Neural progenitor cell (in vitro differentiated cells): ENCODE data around the gene PPP2R1B. TPM values are rescaled to one million over a fixed set of nuclear protein-coding genes. Genes with fewer than 3 reads are reported as not detected.

Experiments used
- DNase-seq: peaks from one replicate; pipeline ENCODE4 v3.0.0-alpha.2; 2016; ENCODE audit warnings: low spot score
- H2AFZ ChIP-seq: fragments of 200-600 bp; sonication (generic); replicated peaks from 2 replicates; pipeline ENCODE4 v1.6.1; 2016; ENCODE audit warnings: antibody characterized with exemption
- H3F3A ChIP-seq: fragments of 200-600 bp; sonication (generic); 2 replicates; pipeline ENCODE4 v1.6.1; 2016; ENCODE audit warnings: antibody characterized with exemption, low read depth
- H3K27ac ChIP-seq: fragments of 200-600 bp; sonication (generic); 2 replicates; pipeline ENCODE4 v1.5.1; 2016; ENCODE audit warnings: mild to moderate bottlenecking
- H3K27me3 ChIP-seq: fragments of 200-600 bp; sonication (generic); 2 replicates; pipeline ENCODE4 v1.6.1; 2016; ENCODE audit warnings: mild to moderate bottlenecking, moderate library complexity
- H3K36me3 ChIP-seq: fragments of 200-600 bp; sonication (generic); 2 replicates; pipeline ENCODE4 v1.5.1; 2016
- H3K4me1 ChIP-seq: fragments of 200-600 bp; sonication (generic); 2 replicates; pipeline ENCODE4 v1.6.1; 2016; ENCODE audit warnings: mixed run types
- H3K4me2 ChIP-seq: fragments of 200-600 bp; sonication (generic); 2 replicates; pipeline ENCODE4 v1.6.1; 2016
- H3K4me3 ChIP-seq: fragments of 200-600 bp; sonication (generic); 2 replicates; pipeline ENCODE4 v1.5.1; 2016
- H3K79me2 ChIP-seq: fragments of 200-600 bp; sonication (generic); 2 replicates; pipeline ENCODE4 v1.6.1; 2016; ENCODE audit warnings: low read depth
- H3K9ac ChIP-seq: fragments of 200-600 bp; sonication (generic); 2 replicates; pipeline ENCODE4 v1.6.1; 2016
- H3K9me3 ChIP-seq: fragments of 200-600 bp; sonication (generic); 2 replicates; pipeline ENCODE4 v1.5.1; 2016; ENCODE audit warnings: low read depth
- H4K20me1 ChIP-seq: fragments of 200-600 bp; sonication (generic); 2 replicates; pipeline ENCODE4 v1.6.1; 2016; ENCODE audit warnings: low read depth
- H3K27ac Mint-ChIP-seq: 3 replicates; pipeline ENCODE4 v1.8.0; 2021; ENCODE audit warnings: mixed read lengths
- H3K27me3 Mint-ChIP-seq: 2 replicates; pipeline ENCODE4 v1.8.0; 2022; ENCODE audit warnings: low read depth, mild to moderate bottlenecking, inconsistent platforms, moderate library complexity, mixed read lengths; ENCODE audit not compliant: insufficient read depth
- H3K36me3 Mint-ChIP-seq: 3 replicates; pipeline ENCODE4 v1.8.0; 2021; ENCODE audit warnings: mixed read lengths
- H3K4me1 Mint-ChIP-seq: 3 replicates; pipeline ENCODE4 v1.8.0; 2021; ENCODE audit warnings: mixed read lengths
- H3K4me3 Mint-ChIP-seq: 3 replicates; pipeline ENCODE4 v1.8.0; 2021; ENCODE audit warnings: mild to moderate bottlenecking, moderate library complexity, mixed read lengths
- H3K9me3 Mint-ChIP-seq: 3 replicates; pipeline ENCODE4 v1.8.0; 2020; ENCODE audit warnings: mixed read lengths
- EZH2 ChIP-seq: fragments of 200-600 bp; sonication (generic); IDR thresholded peaks from 2 replicates; pipeline ENCODE4 v1.6.1; 2017; ENCODE audit warnings: antibody characterized with exemption, mild to moderate bottlenecking, moderate library complexity
- EZH2phosphoT487 ChIP-seq: fragments of 200-600 bp; sonication (generic); IDR thresholded peaks from 2 replicates; pipeline ENCODE4 v1.6.1; 2017; ENCODE audit warnings: antibody characterized with exemption
- total RNA-seq: library from RNA; depleted of rRNA; stranded (reverse); fragments of >200 nt; gene quantifications from 2 replicates; pipeline ENCODE4 v1.2.3, GENCODE V29; 2015; ENCODE audit warnings: low replicate concordance
- TF ChIP-seq, protein P1 (sequence below): fragments of 200-600 bp; sonication (generic); IDR thresholded peaks from 2 replicates; pipeline ENCODE4 v1.5.1; 2017; ENCODE audit warnings: antibody characterized with exemption, mild to moderate bottlenecking

PPP2R1B gene
- total RNA-seq, 1 donor from 2014 or later, result 68.4 TPM

DNA sequence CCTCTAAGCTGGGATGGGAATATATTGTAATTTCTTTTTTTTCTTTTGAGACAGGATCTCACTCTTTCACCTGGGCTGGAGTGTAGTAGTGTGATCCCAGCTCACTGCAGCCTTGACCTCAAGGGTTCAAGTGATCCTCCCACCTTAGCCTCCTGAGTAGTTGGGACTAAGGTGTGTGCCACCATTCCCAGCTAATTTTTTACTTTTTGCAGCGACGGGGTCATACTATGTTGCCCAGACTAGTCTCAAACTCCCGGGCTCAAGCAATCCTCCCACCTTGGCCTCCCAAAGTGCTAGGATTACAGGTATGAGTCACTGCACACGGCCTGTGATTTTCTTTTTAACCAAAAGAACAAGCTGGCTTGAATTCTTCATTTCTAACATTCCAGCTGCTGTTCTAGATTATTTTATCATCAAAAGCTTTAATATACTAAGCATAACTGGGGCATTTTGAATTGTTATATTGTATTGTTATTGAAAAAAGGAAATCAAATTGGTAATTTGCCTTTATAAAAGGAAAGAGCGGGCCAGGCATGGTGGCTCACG lies 26.8 kb upstream of the PPP2R1B start:
- Mint-ChIP-seq H3K4me3 (no peak overlapping the region), H3K27ac (no peak overlapping the region), H3K36me3 (peaks cover 11% of the 10 kb centered on the region), H3K9me3 (no peaks in the 10 kb centered on the region), H3K27me3 (peaks cover 1% of the 10 kb centered on the region), H3K4me1 (no peaks in the 10 kb centered on the region)
- no peaks in the 10 kb centered on the region for H3K79me2 ChIP-seq
- no peak overlapping the region for H3K27ac ChIP-seq
- TF ChIP-seq, protein P1, sequence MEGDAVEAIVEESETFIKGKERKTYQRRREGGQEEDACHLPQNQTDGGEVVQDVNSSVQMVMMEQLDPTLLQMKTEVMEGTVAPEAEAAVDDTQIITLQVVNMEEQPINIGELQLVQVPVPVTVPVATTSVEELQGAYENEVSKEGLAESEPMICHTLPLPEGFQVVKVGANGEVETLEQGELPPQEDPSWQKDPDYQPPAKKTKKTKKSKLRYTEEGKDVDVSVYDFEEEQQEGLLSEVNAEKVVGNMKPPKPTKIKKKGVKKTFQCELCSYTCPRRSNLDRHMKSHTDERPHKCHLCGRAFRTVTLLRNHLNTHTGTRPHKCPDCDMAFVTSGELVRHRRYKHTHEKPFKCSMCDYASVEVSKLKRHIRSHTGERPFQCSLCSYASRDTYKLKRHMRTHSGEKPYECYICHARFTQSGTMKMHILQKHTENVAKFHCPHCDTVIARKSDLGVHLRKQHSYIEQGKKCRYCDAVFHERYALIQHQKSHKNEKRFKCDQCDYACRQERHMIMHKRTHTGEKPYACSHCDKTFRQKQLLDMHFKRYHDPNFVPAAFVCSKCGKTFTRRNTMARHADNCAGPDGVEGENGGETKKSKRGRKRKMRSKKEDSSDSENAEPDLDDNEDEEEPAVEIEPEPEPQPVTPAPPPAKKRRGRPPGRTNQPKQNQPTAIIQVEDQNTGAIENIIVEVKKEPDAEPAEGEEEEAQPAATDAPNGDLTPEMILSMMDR, result no peak
- TF ChIP-seq EZH2, result no peak
- no peak for TF ChIP-seq EZH2phosphoT487
- no peak overlapping the region for H3K4me2 ChIP-seq
- no peak overlapping the region for H2AFZ ChIP-seq
- no peak overlapping the region for H3K4me3 ChIP-seq
- H3K36me3 ChIP-seq, result no peaks in the 10 kb centered on the region
- no peaks in the 10 kb centered on the region for H3F3A ChIP-seq
- no peaks in the 10 kb centered on the region for H4K20me1 ChIP-seq
- no peaks in the 10 kb centered on the region for H3K27me3 ChIP-seq
- H3K9ac ChIP-seq, result no peak overlapping the region
- no peak for DNase-seq
- H3K4me1 ChIP-seq, result no peaks in the 10 kb centered on the region
- H3K9me3 ChIP-seq, result no peaks in the 10 kb centered on the region

DNA sequence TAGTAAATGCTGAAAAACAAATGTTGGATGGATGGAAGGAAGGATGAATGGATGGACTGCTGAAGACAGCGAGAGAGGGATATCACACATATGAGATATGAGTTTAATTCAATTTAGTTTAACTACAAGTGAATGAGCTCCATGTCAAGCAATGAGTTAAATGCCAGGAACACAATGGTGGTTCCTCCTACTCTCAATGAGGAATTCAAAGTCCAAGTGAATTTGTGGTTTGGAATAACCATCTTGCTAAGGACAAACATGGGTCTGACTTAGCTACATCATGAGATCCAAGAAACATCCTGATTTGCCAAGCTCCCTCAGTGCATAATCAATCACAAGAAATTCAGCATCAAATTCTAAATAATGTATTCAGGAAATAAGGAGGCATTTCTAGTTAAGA lies 26.1 kb upstream of the PPP2R1B start:
- no peaks in the 10 kb centered on the region for H3K36me3 ChIP-seq
- H3K27ac Mint-ChIP-seq, result no peak overlapping the region
- no peaks in the 10 kb centered on the region for H3K27me3 ChIP-seq
- no peaks in the 10 kb centered on the region for H3K79me2 ChIP-seq
- no peak for DNase-seq
- H3K4me1 ChIP-seq, result no peaks in the 10 kb centered on the region
- TF ChIP-seq EZH2phosphoT487 (no peak), EZH2 (no peak)
- H3K9ac ChIP-seq, result no peak overlapping the region
- no peaks in the 10 kb centered on the region for H3F3A ChIP-seq
- H3K4me1 Mint-ChIP-seq, result no peaks in the 10 kb centered on the region
- no peaks in the 10 kb centered on the region for H3K9me3 Mint-ChIP-seq
- no peak overlapping the region for H2AFZ ChIP-seq
- no peaks in the 10 kb centered on the region for H3K27me3 Mint-ChIP-seq
- H3K4me3 Mint-ChIP-seq, result no peak overlapping the region
- no peak overlapping the region for H3K4me3 ChIP-seq
- no peaks in the 10 kb centered on the region for H3K9me3 ChIP-seq
- peaks cover 9% of the 10 kb centered on the region for H3K36me3 Mint-ChIP-seq
- H3K4me2 ChIP-seq, result no peak overlapping the region
- H3K27ac ChIP-seq, result no peak overlapping the region
- H4K20me1 ChIP-seq, result no peaks in the 10 kb centered on the region

DNA sequence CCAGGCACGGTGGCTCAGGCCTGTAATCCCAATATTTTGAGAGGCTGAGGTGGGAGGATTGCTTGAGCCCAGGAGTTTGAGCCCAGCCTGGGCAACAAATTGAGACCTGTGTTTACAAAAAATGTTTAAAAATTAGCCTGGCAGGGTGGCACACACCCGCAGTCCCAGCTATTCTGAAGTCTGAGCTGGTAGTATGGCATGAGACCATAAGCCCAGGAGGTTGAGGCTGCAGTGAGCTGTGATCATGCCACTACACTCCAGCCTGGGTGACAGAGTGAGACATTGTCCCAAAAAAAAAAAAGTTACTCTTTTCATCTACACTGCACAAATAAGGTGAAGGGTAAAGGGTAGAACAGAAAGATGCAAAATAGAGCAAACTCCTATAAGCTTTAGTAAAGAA lies 22.3 kb upstream of the PPP2R1B start:
- H3K4me2 ChIP-seq, result no peak overlapping the region
- H3K4me3 Mint-ChIP-seq, result no peak overlapping the region
- no peaks in the 10 kb centered on the region for H3K27me3 Mint-ChIP-seq
- DNase-seq, result no peak
- no peak overlapping the region for H3K9ac ChIP-seq
- H3K36me3 Mint-ChIP-seq, result peaks cover 7% of the 10 kb centered on the region
- H2AFZ ChIP-seq, result no peak overlapping the region
- H3K27me3 ChIP-seq, result no peaks in the 10 kb centered on the region
- no peak overlapping the region for H3K27ac ChIP-seq
- H3K79me2 ChIP-seq, result no peaks in the 10 kb centered on the region
- TF ChIP-seq EZH2phosphoT487 (no peak), EZH2 (no peak)
- TF ChIP-seq, protein P1, result no peak
- H3K9me3 ChIP-seq, result no peaks in the 10 kb centered on the region
- no peaks in the 10 kb centered on the region for H3F3A ChIP-seq
- H3K36me3 ChIP-seq, result no peaks in the 10 kb centered on the region
- no peaks in the 10 kb centered on the region for H4K20me1 ChIP-seq
- H3K4me3 ChIP-seq, result no peak overlapping the region
- no peaks in the 10 kb centered on the region for H3K4me1 Mint-ChIP-seq
- H3K27ac Mint-ChIP-seq, result no peak overlapping the region
- H3K4me1 ChIP-seq, result no peaks in the 10 kb centered on the region
- no peaks in the 10 kb centered on the region for H3K9me3 Mint-ChIP-seq

DNA sequence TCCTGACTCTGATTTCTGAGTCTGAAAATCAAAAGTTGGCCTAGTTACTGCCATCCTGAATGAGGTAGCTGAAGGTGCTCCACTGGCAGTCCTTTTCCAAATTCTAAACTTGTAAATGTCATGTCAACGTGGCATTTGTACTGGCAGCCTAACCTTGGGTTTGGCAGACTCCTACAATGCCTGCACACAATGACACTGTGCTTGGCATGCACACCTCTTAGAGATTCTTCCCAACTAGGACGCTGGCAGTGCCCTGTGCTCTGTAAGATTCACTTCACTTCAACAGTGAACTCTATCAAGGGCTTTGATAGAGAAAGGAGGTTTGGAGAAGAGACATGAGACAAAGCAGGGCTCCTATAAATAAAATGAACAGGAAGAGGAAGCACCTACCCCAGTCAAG lies 21.9 kb upstream of the PPP2R1B start:
- Histone ChIP-seq H3K36me3 (no peaks in the 10 kb centered on the region), H3K4me3 (no peak overlapping the region), H3K9me3 (no peaks in the 10 kb centered on the region), H2AFZ (no peak overlapping the region), H3K4me2 (no peak overlapping the region), H3K27ac (no peak overlapping the region), H3K79me2 (no peaks in the 10 kb centered on the region), H3K4me1 (no peaks in the 10 kb centered on the region), H4K20me1 (no peaks in the 10 kb centered on the region), H3K9ac (no peak overlapping the region), H3F3A (no peaks in the 10 kb centered on the region), H3K27me3 (no peaks in the 10 kb centered on the region)
- Mint-ChIP-seq H3K27me3 (no peaks in the 10 kb centered on the region), H3K36me3 (peaks cover 7% of the 10 kb centered on the region), H3K4me1 (no peaks in the 10 kb centered on the region), H3K27ac (no peak overlapping the region), H3K4me3 (no peak overlapping the region), H3K9me3 (no peaks in the 10 kb centered on the region)
- TF ChIP-seq, protein P1, result no peak
- TF ChIP-seq EZH2phosphoT487 (no peak), EZH2 (no peak)
- no peak for DNase-seq
